ENCODE results near the gene INSYN2A.
A peak's percentile ranks its signal among the peaks of the same experiment; 100 is the strongest.

INSYN2A gene

DNA sequence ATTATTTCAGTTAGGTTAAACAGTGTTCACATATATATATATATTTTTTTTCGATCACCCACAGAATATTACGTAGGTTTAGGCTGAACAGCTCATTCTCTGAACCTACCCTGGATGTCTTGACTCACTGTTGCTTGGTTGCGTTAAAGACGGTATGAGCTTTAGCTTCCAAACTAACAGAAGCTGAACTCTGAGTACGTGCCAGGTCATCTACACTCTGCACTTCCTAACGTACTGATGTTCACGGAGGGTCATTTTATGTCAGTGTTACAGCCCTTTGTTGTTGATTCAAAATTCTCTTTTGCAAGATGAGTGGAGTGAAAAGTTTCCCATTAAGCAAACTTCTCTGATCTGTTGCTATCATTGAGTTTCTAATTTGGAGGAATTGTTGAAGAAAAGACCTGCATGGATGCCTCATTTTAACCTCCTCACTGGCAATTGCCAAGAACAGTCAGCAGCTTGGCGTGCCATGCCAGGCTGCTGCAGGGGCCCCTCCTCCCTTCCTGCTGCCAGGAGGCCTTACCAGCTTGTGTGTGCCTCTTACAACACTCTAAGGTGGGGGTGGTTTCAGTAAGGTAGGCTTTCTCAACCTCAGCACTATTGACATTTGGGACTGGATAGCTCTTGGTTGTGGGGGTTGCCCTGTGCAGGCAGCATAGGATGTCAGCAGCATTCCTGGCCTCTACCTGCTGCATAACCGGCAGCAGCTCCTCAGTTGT is 44.3 kb downstream of the INSYN2A start:
- DNase-seq = peak in 1 of 2 experiments; percentile 13

DNA sequence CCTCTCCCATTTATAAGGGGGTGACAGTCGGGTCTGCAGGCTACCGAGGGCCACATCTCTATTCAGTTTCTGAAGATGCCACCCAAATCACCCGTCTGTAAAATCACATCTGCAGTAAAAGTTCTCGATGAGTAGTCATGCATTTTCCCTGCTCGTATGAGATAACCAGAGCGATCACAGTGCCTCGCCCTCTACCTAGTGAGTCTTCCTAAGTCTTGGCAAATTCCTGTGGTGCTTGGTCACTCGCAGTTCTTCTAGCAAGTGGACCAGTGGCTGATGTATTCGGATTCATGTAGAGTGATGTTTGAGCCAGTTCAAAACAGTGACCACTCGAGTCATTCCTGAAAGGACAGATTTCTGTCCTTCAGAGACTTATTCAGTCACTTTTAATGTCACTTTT is 44.9 kb downstream of the INSYN2A start:
- DNase-seq = no peak

DNA sequence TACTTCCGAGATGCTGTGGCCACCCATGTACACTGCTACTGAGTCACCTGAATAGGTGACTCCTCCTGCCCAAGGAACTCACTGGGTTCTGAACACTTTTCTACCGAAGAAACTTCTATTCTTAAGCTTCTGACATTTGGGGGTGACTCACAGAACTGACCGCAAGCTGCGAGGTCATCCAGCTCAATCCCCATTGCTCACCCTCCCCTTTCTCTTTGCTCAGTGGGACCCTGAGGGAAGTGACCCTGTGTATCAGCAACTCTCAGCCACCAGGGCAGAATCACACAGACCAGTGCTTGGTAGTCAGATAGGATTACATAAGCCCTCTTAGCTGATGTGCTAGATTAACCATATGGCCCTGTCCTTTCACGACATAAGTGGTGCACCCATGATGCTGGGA is 46.3 kb downstream of the INSYN2A start:
- no peak for DNase-seq

DNA sequence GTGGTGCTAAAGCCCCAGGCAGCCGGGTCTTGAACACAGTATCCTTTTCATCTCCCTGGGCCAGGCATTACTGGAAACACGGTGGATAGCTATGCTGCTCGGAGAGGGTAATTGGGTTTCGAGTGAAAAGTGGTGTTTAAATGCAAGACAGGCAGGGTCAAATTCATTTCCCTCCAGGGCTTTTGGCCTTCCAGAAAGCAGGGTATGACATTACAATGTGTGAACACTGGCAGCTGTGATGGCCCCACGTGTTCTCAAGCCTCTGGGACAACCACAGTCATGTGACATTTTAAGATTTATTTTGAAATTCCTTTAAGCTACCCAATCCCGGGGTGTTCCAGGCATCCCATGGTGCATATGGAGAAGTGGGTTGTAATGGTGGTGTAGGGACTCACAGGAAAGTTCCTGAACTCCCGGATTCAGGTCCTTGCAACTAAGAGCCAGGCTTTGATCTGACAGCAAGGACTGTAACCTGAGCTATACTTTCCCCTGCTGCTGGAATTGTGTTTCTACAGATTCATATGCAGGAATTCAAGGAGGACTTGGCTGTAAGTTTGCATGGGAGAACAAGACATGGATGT is 46.8 kb downstream of the INSYN2A start:
- DNase-seq = no peak

DNA sequence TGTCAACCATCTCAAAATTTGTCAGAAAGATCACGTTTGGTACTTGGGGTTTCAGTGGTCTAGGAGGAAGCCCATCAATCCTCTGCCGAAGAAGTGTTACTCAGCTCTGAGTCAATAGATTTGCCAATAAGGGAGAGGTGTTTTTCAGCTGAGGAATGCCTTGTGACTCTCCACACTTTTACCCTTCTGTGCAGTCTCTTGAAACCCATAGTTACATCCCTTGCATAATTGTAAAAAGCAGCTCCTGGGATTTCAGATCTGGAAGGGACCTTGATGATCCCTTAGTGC is 47.5 kb downstream of the INSYN2A start:
- no peak for DNase-seq

DNA sequence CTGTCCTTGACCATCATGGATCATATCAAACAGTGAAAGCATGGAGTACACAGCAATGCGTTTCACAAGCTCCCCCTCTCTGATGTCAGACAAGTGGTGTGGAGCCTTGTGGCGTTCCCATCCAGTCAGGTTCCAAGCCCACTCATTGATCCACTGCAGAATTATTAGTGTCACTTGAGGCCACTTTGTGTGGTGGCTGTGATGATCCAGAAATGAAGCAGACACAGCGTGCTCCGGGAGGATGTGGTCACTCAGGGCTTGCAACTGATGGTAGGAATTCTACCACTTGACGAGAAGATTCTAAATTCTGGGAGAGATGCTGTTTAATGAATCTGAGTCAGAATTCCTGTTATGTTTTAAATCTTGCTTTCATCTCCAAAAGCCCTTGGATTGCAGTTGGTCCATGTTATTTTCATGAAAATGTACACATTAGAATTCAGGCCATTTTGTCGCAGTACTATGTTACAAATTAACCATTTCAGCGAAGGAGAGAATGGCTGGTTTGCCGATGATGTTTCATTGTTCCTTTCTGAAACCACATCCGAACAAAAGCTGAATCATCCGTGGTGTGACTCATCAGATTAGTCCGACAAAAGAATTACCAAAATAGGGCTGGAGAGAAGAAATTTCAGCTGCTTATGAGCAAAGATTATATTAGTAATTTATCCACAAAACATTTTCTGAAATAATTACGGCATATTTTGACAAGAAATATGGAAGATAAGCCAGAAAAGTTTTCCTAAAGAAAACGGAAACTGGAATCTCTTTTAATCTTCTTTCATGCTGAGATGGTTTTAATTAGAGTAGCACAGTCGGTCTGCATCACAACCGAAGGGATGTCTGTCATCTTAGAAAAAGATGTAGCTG is 48.1 kb downstream of the INSYN2A start:
- DNase-seq = no peak

DNA sequence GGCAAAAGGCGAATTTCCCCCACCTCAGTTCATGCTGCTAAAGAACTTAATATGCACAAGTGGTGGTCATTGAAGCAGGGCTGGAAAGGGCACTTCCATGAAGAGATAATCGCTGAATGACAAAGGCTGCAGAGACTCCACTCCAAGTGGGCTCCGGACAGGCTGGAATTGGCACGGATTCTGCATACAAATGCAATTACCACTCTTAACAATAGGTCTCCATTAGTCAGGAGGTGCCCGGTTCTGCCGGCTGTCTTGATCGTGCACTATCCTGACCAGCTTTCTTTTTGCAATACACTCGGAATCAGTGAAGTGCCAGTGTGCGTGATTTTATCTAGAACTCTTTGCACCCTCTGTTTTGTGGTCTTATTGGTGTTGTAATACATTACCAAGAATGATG is 49.7 kb downstream of the INSYN2A start:
- DNase-seq = no peak
